ENCODE data around the gene RAB3B. TPM values are rescaled to one million over a fixed set of nuclear protein-coding genes. Genes with fewer than 3 reads are reported as not detected.

Gene RAB3B
- total and polyA plus RNA-seq, 9 of the 15 experiments (the other 6 are each of a cell fraction or from before 2014, with no cell fraction given) = 0.07 to 0.47 (median 0.27) TPM

DNA sequence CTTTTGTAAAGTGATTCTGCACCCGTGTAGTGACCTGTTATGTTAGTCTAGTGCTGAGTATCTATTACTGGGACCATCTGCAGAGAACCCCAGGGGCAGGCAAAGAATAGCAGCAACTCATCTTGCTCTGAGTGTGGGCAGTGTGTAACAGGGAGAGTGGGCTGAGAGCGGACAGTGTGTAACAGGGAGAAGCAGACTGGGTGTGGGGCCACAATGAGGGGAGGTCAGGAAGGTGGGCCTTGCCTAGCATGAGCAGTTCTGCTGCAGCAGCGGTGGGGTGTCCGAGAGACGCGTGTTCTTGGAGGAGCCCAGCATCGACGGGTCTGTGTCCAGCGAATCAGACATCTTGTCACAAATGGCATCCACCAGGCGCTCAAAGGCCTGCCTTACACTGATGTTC is 70.8 kb downstream of the RAB3B start (continued):
- TF ChIP-seq RHOXF2B (CRISPR knock-in tag; conservative IDR thresholded peaks at IDR 0.05) (no peak), ZNF785 (CRISPR knock-in tag; IDR thresholded peaks at IDR 0.05) (no peak), ZBTB5 (IDR thresholded peaks at IDR 0.05) (no peak), HLTF (IDR thresholded peaks at IDR 0.05) (no peak), PRMT5 (CRISPR knock-in tag; IDR thresholded peaks at IDR 0.05) (no peak), SP2 (IDR thresholded peaks at IDR 0.05; ENCODE audit: extremely low read depth, low read depth, low read length, poor library complexity, severe bottlenecking) (no peak), ZNF584 (CRISPR knock-in tag; IDR thresholded peaks at IDR 0.05; ENCODE audit: low read depth) (no peak)

- ATAC-seq (no peak), FAIRE-seq (no peak), DNase-seq (ENCODE audit: extremely low read depth in 1 of 4, low spot score in 3 of 4) (no peak)
- in situ Hi-C loops (cut with MboI) (no loop called here), intact Hi-C loops (cut with micrococcal nuclease) (no loop called here)
- no peaks in the 10 kb centered on the region for H3K79me2 ChIP-seq (ENCODE audit: control insufficient read depth, insufficient read depth, low read length)
- no peak overlapping the region for H3K4me2 ChIP-seq (ENCODE audit: insufficient read depth, low read length)
- H3K9ac ChIP-seq (ENCODE audit: insufficient read depth in 1 of 2, low read depth in 2 of 2, low read length in 2 of 2) = no peak overlapping the region
- peaks cover 39 to 52% of the 10 kb centered on the region in 2 experiments for H3K27me3 ChIP-seq (ENCODE audit: control insufficient read depth in 2 of 2, insufficient read depth in 2 of 2, low read length in 2 of 2)
- H2AFZ ChIP-seq (ENCODE audit: low read depth, low read length) = no peak overlapping the region
- no peaks in the 10 kb centered on the region for H3K36me3 ChIP-seq (ENCODE audit: control insufficient read depth, insufficient read depth, low read length)
- 2% methylated on average over 5 of the region's 5 CpGs for WGBS (ENCODE audit: insufficient coverage, low coverage, missing lambda C conversion rate)
- no peaks in the 10 kb centered on the region for H4K20me1 ChIP-seq (replicated peaks; ENCODE audit: control insufficient read depth, insufficient read depth, low read length)
- POLR2A ChIA-PET = interaction anchor here (0.7 kb wide), 1 partner anchor 147 kb away, joined by 3 read pairs; no protein-coding TSS in a partner anchor
- no peaks in the 10 kb centered on the region for H3K4me1 ChIP-seq (replicated peaks in 1 of 2; ENCODE audit: control insufficient read depth in 2 of 2, insufficient read depth in 2 of 2, low read length in 2 of 2)
- no peaks in the 10 kb centered on the region for H3K9me3 ChIP-seq (replicated peaks; ENCODE audit: control insufficient read depth, insufficient read depth, low read depth, low read length)
- no peaks in the 10 kb centered on the region for H3K9me1 ChIP-seq (ENCODE audit: control insufficient read depth, insufficient read depth, low read length)
- H3K4me3 ChIP-seq = no peak overlapping the region
- H3K27ac ChIP-seq (ENCODE audit: extremely low read depth, low read depth, low read length) = no peak overlapping the region
- BruUV-seq (replicated peaks) = no TSS peak
- CTCF ChIA-PET (ENCODE audit: low intra/inter-chr PET ratio) = no interaction called here
- no peak for TF ChIP-seq RBBP5 (IDR thresholded peaks at IDR 0.05; ENCODE audit: borderline replicate concordance, insufficient read depth, low read length, poor library complexity, severe bottlenecking)
- no peak for TF ChIP-seq ZNF124 (CRISPR knock-in tag; IDR thresholded peaks at IDR 0.05)
- no peak for TF ChIP-seq POLR2A (conservative IDR thresholded peaks at IDR 0.05)
- no peak for TF ChIP-seq GTF2A2 (tag; IDR thresholded peaks at IDR 0.05)
- TF ChIP-seq ZNF12 (CRISPR knock-in tag; IDR thresholded peaks at IDR 0.05) = no peak
- TF ChIP-seq HDGF (IDR thresholded peaks at IDR 0.05) = no peak
- no peak for TF ChIP-seq MEF2A (IDR thresholded peaks at IDR 0.05; ENCODE audit: control insufficient read depth, low read depth, low read length)
- no peak for TF ChIP-seq SMAD1 (IDR thresholded peaks at IDR 0.05; ENCODE audit: low read depth, low read length, partially characterized antibody)
- TF ChIP-seq, protein P1, sequence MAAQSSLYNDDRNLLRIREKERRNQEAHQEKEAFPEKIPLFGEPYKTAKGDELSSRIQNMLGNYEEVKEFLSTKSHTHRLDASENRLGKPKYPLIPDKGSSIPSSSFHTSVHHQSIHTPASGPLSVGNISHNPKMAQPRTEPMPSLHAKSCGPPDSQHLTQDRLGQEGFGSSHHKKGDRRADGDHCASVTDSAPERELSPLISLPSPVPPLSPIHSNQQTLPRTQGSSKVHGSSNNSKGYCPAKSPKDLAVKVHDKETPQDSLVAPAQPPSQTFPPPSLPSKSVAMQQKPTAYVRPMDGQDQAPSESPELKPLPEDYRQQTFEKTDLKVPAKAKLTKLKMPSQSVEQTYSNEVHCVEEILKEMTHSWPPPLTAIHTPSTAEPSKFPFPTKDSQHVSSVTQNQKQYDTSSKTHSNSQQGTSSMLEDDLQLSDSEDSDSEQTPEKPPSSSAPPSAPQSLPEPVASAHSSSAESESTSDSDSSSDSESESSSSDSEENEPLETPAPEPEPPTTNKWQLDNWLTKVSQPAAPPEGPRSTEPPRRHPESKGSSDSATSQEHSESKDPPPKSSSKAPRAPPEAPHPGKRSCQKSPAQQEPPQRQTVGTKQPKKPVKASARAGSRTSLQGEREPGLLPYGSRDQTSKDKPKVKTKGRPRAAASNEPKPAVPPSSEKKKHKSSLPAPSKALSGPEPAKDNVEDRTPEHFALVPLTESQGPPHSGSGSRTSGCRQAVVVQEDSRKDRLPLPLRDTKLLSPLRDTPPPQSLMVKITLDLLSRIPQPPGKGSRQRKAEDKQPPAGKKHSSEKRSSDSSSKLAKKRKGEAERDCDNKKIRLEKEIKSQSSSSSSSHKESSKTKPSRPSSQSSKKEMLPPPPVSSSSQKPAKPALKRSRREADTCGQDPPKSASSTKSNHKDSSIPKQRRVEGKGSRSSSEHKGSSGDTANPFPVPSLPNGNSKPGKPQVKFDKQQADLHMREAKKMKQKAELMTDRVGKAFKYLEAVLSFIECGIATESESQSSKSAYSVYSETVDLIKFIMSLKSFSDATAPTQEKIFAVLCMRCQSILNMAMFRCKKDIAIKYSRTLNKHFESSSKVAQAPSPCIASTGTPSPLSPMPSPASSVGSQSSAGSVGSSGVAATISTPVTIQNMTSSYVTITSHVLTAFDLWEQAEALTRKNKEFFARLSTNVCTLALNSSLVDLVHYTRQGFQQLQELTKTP (IDR thresholded peaks at IDR 0.05; ENCODE audit: low read depth in 1 of 2, partially characterized antibody in 2 of 2) = no peak
Observed at GRCh38 chr1:51916587-51917405, 73.7 kb downstream of the RAB3B start.
